ENCODE measurements around the gene RBL2. TPM values are rescaled to one million over a fixed set of nuclear protein-coding genes. Genes with fewer than 3 reads are reported as not detected.

The RBL2 gene
- total and polyA plus RNA-seq, 2 of the 13 experiments (the other 11 are each of a cell fraction or from before 2014, with no cell fraction given) = 41.2 to 60.9 TPM

DNA sequence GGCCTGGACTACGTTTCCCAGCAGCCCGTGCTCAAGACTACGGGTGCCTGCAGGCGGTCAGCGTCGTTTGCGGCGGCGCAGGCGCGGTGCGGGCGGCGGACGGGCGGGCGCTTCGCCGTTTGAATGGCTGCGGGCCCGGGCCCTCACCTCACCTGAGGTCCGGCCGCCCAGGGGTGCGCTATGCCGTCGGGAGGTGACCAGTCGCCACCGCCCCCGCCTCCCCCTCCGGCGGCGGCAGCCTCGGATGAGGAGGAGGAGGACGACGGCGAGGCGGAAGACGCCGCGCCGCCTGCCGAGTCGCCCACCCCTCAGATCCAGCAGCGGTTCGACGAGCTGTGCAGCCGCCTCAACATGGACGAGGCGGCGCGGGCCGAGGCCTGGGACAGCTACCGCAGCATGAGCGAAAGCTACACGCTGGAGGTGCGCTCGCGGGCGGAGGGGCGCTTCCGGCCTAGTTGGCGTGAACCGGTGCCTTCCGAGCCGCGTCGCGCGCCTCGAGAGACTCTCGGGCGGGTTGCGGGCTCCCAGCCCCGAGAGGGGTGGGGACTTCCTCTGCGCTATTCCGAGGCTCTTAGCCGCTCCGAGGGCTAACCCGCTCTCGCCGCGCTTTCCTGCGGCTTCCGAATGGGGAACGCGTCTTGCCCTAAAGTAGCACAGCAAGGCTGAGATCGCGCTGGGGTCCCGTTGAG, at the start of gene RBL2 (continued):
- TF ChIP-seq CCDC6 (CRISPR knock-in tag; IDR thresholded peaks at IDR 0.05) = peak; percentile 59; the same call in 1 of the 2 replicates
- TF ChIP-seq ZNF431 (CRISPR knock-in tag; IDR thresholded peaks at IDR 0.05; ENCODE audit: borderline replicate concordance, low read depth) = peak; percentile 22; the same call in 1 of the 2 replicates
- TF ChIP-seq KDM5B (CRISPR knock-in tag; IDR thresholded peaks at IDR 0.05; ENCODE audit: borderline replicate concordance) = peak; percentile 91; the same call in 1 of the 2 replicates
- TF ChIP-seq ZBTB20 (CRISPR knock-in tag; IDR thresholded peaks at IDR 0.05; ENCODE audit: borderline replicate concordance, low read depth) = peak; percentile 61; the same call in 1 of the 2 replicates
- TF ChIP-seq THAP11 (CRISPR knock-in tag; IDR thresholded peaks at IDR 0.05) = peak; percentile 100
- TF ChIP-seq MIXL1 (CRISPR knock-in tag; IDR thresholded peaks at IDR 0.05) = peak; percentile 32; the same call in 1 of the 2 replicates
- TF ChIP-seq, protein P1, sequence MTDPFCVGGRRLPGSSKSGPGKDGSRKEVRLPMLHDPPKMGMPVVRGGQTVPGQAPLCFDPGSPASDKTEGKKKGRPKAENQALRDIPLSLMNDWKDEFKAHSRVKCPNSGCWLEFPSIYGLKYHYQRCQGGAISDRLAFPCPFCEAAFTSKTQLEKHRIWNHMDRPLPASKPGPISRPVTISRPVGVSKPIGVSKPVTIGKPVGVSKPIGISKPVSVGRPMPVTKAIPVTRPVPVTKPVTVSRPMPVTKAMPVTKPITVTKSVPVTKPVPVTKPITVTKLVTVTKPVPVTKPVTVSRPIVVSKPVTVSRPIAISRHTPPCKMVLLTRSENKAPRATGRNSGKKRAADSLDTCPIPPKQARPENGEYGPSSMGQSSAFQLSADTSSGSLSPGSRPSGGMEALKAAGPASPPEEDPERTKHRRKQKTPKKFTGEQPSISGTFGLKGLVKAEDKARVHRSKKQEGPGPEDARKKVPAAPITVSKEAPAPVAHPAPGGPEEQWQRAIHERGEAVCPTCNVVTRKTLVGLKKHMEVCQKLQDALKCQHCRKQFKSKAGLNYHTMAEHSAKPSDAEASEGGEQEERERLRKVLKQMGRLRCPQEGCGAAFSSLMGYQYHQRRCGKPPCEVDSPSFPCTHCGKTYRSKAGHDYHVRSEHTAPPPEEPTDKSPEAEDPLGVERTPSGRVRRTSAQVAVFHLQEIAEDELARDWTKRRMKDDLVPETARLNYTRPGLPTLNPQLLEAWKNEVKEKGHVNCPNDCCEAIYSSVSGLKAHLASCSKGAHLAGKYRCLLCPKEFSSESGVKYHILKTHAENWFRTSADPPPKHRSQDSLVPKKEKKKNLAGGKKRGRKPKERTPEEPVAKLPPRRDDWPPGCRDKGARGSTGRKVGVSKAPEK (CRISPR knock-in tag; IDR thresholded peaks at IDR 0.05; ENCODE audit: borderline replicate concordance) = no peak
- TF ChIP-seq ATF7-NPFF (CRISPR knock-in tag; IDR thresholded peaks at IDR 0.05; ENCODE audit: low read depth) = peak; percentile 92
- TF ChIP-seq ZNF564 (CRISPR knock-in tag; IDR thresholded peaks at IDR 0.05) = peak; percentile 76
- no peak for TF ChIP-seq KDM4B (CRISPR knock-in tag; IDR thresholded peaks at IDR 0.05)
- TF ChIP-seq ZIK1 (CRISPR knock-in tag; IDR thresholded peaks at IDR 0.05; ENCODE audit: borderline replicate concordance, low read depth) = no peak; the same call in 1 of the 2 replicates
- peak; percentile 74; the same call in 1 of the 2 replicates for TF ChIP-seq RNF2 (conservative IDR thresholded peaks at IDR 0.05; ENCODE audit: low read depth)
- no peak for TF ChIP-seq ZFAT (CRISPR knock-in tag; conservative IDR thresholded peaks at IDR 0.05)
- TF ChIP-seq, protein P2, sequence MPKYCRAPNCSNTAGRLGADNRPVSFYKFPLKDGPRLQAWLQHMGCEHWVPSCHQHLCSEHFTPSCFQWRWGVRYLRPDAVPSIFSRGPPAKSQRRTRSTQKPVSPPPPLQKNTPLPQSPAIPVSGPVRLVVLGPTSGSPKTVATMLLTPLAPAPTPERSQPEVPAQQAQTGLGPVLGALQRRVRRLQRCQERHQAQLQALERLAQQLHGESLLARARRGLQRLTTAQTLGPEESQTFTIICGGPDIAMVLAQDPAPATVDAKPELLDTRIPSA (CRISPR knock-in tag; IDR thresholded peaks at IDR 0.05; ENCODE audit: borderline replicate concordance) = peak; percentile 79; the same call in 1 of the 2 replicates
- peak; percentile 34; the same call in 1 of the 2 replicates for TF ChIP-seq ZNF17 (CRISPR knock-in tag; IDR thresholded peaks at IDR 0.05)
- TF ChIP-seq, protein P3, sequence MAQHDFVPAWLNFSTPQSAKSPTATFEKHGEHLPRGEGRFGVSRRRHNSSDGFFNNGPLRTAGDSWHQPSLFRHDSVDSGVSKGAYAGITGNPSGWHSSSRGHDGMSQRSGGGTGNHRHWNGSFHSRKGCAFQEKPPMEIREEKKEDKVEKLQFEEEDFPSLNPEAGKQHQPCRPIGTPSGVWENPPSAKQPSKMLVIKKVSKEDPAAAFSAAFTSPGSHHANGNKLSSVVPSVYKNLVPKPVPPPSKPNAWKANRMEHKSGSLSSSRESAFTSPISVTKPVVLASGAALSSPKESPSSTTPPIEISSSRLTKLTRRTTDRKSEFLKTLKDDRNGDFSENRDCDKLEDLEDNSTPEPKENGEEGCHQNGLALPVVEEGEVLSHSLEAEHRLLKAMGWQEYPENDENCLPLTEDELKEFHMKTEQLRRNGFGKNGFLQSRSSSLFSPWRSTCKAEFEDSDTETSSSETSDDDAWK (CRISPR knock-in tag; IDR thresholded peaks at IDR 0.05) = no peak
- TF ChIP-seq, protein P4, sequence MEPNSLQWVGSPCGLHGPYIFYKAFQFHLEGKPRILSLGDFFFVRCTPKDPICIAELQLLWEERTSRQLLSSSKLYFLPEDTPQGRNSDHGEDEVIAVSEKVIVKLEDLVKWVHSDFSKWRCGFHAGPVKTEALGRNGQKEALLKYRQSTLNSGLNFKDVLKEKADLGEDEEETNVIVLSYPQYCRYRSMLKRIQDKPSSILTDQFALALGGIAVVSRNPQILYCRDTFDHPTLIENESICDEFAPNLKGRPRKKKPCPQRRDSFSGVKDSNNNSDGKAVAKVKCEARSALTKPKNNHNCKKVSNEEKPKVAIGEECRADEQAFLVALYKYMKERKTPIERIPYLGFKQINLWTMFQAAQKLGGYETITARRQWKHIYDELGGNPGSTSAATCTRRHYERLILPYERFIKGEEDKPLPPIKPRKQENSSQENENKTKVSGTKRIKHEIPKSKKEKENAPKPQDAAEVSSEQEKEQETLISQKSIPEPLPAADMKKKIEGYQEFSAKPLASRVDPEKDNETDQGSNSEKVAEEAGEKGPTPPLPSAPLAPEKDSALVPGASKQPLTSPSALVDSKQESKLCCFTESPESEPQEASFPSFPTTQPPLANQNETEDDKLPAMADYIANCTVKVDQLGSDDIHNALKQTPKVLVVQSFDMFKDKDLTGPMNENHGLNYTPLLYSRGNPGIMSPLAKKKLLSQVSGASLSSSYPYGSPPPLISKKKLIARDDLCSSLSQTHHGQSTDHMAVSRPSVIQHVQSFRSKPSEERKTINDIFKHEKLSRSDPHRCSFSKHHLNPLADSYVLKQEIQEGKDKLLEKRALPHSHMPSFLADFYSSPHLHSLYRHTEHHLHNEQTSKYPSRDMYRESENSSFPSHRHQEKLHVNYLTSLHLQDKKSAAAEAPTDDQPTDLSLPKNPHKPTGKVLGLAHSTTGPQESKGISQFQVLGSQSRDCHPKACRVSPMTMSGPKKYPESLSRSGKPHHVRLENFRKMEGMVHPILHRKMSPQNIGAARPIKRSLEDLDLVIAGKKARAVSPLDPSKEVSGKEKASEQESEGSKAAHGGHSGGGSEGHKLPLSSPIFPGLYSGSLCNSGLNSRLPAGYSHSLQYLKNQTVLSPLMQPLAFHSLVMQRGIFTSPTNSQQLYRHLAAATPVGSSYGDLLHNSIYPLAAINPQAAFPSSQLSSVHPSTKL (CRISPR knock-in tag; IDR thresholded peaks at IDR 0.05) = peak; percentile 56
- no peak for TF ChIP-seq KLF13 (CRISPR knock-in tag; IDR thresholded peaks at IDR 0.05)
- TF ChIP-seq, protein P5, sequence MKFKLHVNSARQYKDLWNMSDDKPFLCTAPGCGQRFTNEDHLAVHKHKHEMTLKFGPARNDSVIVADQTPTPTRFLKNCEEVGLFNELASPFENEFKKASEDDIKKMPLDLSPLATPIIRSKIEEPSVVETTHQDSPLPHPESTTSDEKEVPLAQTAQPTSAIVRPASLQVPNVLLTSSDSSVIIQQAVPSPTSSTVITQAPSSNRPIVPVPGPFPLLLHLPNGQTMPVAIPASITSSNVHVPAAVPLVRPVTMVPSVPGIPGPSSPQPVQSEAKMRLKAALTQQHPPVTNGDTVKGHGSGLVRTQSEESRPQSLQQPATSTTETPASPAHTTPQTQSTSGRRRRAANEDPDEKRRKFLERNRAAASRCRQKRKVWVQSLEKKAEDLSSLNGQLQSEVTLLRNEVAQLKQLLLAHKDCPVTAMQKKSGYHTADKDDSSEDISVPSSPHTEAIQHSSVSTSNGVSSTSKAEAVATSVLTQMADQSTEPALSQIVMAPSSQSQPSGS (CRISPR knock-in tag; IDR thresholded peaks at IDR 0.05) = no peak; the same call in 1 of the 2 replicates

Measured in HepG2 (cell line).